Activated CD4-positive, CD25-positive, alpha-beta regulatory T cell treated with anti-CD3 and anti-CD28 coated beads, Interleukin-2, amount 50 U/mL, for 72 hours (primary cell): ENCODE data around the gene GABRR1.
"Not testable (repeated sequence)": the region's sequence is repeated elsewhere in the genome, so short reads cannot be mapped to it uniquely, and the experiment has no call there.

Source experiments
- DNase-seq: peaks from one replicate; pipeline ENCODE4 v3.0.0; 2021

GABRR1 gene

DNA sequence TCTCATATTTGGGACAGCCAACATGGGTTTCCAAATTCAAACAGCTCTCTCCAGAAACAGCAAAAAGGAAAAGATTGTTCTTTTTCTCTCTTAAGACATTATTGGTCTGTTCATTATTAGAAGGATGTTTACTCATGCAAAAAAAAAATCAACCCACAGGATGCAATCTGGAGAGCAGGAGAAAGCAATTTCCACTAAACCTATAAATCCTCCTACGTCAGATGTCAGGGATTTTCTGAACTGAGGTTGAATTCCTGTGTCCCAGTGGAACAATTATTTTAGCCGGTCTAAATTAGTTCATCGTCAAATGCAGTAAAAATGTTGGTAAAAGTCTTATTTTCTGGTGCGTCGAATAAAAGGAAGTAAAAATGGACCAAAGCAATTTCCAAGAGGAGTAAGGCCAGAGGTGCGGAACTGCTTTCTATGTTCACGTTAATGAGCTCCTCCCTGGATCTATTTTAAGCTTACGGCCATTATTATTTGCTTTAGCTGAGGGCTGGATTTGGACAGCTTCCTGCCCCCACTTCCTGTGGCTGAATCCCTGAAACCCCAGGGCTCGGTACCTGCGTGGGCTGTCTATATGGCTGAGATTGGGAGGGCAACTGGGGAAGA, at the start of gene GABRR1:
Gene GABRR1, minus strand, starts transcription at position 60 of the 612 bp plus-strand sequence. Its CDS starts 36 bp downstream, at position 24.
- DNase-seq = no peak

DNA sequence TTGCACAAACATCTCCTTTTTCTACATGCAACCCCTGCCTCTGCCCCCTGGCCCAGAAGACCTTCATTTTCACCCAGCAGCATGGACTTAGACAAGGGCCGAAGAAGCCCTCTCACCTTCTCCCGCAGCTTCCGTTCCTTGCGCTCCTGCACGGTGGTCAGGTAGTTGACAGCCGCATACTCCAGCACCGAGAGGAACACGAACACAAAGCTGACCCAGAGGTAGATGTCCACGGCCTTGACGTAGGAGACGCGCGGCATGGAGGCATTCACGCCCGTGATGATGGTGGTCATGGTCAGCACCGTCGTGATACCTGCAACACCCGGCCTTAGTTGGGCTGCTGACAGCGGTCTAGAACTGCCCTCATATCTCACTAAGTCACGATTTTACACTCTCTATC, 47.1 kb upstream of the GABRR1 start:
- DNase-seq = no peak

DNA sequence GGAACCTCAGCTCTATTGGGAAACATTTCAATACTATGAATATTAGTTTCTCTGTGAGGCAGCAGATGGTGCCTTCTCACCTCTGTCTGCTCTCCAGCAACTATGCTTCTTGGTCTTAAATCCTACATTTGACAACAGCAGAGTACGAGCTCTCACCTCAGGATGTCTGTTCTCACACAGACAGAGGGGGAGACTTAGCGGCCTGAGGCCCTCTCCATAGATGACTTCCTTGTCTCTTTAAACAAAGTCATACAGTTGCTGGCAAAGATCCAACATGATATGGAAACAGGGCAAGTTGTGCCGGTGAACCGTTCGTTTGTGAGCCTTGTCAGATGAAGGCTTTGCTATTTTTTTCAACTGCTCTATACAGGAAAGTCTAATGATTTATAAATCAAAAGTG, 43.7 kb upstream of the GABRR1 start:
- no peak for DNase-seq

DNA sequence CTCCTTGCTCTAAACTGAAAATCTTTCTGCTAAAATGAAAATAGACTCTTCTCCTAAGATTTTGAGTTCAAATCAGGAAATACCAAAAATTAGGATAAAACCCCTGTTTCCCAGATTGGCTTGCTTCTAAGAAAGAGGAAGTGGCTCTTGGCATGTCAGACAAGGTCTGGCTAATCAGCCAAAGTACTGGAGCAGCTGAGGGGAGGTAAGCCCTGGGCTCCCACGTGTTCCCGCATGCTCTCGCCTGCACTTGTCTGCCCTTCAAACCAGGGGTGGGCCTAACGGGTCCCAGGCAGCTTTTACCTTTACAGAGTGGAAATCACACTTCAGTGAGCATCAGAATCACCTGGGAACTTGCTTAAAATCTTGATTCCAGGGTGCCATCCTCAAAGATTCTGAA, 43.2 kb upstream of the GABRR1 start:
- DNase-seq = no peak

DNA sequence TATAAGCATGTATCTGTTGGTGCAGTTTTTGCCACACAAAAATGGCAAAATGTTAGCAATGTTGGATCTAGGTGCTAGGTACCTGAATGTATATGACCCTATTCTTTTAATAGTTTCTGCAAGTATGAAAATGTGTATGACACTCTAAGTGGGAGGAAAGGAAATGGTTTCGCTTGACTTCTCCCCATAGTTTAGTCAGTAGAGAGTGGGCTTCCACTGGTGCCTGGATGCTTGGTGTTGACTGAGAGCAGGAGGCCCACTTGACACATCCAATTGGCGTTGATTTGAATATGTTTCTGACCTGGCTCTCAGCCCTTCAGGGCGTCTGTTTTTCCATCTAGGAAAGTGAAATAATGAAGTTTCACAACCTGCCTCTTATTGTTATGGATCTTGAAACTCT, 41.8 kb upstream of the GABRR1 start:
- no peak for DNase-seq

DNA sequence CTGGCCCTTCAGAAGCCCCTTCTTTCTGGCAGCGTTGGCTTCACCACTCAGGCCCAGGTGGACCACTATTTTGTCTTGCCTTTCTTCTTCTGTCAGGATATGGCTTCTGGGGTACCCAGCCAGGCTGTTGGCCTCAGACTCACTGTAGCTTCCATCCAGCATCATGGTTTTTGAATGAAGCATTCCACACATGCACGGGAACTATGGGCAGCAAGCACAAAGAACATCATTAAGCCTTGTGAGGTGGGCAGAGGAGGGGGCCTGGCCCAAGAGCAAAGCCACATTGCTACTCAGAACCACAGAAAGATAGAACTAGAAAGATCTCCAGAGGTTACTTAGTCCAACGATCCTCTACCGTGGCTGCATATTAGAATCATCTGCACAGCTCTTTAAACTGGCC, 40.6 kb upstream of the GABRR1 start:
- DNase-seq = no peak

DNA sequence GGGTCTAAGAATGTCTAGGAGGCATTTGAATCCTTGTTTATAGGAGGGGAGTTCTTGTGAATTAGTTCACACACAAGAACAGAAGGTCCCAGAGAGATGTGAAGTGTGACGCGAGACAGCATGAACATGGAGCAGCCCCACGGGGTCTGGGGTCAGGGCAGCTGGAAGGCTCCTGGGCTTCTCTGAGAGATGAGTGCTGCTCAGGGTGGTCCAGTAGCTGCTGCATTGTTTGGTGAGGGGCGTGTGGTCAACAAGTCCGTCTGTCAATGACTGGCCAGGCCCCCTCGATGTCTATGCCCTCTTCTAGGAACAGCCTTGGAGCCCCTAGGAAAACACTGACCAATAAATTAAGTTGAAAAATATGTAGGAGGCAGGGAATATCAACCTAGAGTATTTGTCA, 40.2 kb upstream of the GABRR1 start:
- no peak for DNase-seq

DNA sequence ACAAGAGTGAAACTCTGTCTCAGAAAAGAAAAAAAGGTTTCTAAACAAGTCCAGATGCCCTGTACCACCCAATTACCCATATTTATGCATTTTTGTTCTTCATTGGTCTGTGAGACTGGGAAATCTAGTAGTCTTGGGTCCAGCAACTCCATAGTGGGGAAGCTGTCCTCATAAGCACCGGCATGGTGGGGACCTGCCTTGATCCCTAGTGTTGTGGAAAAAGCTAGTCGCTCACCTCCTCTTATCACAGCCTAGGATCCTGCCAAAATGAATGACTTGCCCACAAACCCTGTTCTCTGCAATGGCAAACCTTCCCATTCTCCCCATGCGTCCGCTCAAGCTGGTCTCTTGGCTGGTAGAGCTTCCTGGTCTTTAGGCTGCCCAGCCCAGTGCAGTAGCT, 38.3 kb upstream of the GABRR1 start:
- DNase-seq = no peak

DNA sequence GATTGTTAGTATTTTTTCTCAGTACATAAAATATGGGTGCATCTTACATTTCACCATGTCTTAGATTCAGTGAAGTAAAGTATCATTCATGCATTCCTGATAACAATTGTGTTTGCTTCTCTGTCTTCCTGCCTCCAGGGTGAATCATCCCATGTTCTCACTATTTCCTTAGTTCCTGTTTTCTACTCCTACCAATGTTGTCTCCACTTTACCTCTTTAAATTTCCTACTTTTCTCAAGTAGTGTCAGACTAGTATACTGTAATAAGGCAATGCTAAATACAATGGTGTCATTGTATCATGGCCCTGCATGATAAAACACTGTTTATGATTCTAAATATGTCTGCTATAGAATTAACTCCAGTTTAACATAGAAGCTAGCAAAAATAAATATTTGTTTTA, 37.4 kb upstream of the GABRR1 start:
- DNase-seq = no peak

DNA sequence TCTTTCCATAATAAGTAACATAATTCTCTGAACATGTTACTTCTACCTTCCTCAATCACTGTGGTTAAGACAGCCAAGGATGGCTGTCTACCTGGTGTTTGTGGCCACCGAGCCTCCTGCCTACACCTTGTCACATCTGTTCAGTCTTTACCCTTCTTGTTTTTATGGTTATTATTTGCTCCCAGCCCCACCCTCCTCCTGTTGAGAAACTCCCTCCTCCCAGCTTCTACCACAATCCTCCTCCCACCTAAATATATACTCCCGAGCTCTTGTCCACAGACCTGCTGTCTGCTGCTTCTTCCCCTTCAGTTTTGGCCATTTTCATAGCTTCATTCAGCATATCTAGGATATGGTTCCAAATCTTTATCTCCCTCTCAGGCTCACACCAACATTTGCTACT, 35.7 kb upstream of the GABRR1 start:
- DNase-seq = no peak

DNA sequence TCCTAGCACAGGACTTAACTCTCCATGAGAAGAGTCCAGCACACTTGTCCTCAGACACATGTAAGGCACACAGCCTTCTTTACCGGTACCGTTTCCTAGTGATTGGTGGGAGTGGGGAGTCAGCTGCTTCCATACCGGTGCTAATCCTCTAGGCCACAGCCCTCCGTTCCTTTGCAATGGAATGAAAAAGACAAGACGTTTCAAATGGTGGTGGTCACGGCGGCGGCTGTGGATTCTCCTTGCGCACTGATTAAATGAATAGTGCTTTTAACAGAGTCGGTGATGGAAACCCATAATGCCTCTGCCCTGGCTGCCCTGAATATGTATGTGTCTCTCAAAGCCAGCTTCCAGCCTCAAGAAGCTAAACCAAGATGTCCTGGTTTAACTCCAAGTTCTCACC, 34.8 kb upstream of the GABRR1 start:
- no peak for DNase-seq

DNA sequence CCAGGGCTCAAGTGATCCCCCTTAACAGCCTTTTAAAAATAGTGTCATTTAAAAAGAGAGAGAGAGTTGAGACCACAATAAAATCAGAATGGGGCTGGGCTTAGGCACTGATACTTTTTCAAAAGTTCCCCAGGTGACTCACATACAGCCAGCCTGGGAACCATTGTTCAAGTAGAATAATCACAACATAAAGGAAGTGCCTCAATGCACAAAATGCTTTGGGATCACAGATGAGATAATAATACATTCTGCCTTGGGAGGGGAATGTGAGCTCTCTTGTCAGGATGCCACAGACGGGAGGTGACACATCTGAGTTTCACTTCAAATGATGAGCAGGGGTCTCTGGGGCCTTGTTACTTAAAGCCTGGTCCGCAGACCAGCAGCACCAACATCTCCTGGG, 34.0 kb upstream of the GABRR1 start:
- no peak for DNase-seq

DNA sequence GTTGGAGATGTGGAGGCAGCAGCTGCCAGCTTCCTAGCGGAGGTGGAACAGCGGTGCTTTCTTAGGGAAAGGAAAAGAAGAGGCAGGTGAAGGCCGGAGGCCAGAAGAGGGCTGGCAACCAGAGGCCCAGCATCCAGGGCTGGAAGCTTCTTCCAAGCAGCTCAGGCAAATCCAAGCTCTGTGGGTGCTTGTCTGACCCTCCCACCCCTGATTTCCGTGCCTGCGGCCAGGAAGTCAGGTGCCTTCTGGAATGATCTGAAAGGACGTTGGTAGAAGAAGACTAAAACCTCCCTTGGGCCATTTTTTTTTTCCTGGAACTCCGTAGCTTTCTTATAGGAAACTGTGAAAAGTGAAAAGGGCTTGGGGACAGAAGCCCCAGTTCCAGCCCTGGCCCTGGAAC, 33.1 kb upstream of the GABRR1 start:
- no peak for DNase-seq

DNA sequence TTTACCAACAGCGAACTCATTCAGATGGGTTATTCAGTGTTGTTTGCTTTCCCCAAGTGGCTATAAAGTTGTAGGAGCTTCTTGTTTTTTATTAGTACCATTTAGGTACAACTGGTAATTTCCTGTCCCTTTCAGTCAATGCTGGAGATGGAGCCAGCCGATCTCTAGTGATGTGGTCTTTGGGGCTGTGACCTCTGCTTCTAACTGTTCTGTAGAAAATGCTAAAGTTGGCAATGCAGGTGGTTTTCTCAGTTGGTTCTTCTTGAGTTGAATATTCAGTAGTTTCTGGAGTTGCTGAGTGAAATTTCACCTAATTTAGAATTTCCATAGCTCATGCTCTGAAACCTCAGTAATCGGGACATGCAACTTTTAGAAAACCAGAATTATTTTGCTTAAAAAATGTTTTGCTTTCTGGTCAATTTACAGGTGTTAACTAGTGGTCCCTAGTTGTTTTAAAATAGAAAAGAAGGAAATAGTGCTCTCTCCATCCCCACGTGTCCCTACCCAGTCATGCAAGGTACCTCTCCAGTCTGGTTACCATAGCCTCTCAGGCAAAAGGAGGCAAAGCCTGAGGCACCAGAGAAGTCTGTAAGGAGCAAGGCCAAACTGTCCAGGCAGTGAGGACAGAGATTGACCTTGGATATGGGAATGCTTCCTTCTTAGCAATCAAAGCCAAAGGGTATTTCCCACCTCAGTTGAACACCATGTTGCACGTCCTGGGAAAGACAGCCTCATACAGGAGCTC, 27.3 kb upstream of the GABRR1 start:
- DNase-seq = no peak

DNA sequence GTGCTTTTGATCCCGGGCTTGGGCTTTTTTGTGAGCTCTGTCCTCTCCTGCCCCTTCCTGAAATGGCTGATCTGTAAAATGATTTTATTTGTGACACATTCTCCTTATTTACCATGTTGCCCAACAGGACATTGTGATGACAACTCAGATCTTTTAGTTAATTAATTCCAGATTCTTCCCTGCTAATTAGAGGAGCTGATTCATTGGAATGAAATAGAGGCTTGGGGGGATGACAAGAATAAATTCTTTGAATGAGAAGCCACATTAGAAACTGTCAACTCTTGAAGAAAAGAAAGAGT, 26.1 kb upstream of the GABRR1 start:
- DNase-seq = no peak

DNA sequence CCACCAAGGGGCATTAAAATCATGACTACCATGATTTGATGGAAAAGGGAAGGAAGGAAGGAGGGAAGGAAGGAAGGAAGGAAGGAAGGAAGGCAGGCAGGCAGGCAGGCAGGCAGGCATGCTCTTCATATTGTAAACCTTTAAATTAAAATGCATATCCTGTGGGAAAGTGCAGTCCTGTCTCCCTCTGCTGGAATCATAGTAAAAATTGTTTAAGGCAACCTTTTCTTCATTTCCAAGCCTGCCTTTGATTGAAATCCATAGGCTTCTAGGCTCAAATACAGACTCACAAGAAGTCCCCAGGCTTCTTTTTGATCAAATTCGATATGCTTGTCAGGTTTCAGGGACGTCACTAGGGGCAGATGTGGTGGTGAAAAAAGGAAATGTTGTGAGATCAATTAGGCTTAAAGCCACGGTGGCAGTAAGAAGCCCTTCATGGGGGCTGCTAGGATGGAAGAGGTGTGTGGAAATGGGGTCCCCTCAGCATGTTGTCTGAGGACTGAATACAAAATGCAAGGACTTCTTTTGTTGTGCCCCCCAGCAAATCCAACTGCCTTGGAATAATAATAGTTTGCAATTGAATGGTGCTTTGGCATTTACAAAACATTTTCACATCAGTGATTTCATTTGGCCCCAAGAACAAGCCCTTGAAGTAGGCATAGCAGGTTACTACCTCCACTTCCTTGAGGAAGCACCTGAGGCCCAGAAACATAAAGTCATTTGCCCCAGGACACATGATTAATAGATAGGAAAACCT, 25.6 kb upstream of the GABRR1 start:
- no peak for DNase-seq

DNA sequence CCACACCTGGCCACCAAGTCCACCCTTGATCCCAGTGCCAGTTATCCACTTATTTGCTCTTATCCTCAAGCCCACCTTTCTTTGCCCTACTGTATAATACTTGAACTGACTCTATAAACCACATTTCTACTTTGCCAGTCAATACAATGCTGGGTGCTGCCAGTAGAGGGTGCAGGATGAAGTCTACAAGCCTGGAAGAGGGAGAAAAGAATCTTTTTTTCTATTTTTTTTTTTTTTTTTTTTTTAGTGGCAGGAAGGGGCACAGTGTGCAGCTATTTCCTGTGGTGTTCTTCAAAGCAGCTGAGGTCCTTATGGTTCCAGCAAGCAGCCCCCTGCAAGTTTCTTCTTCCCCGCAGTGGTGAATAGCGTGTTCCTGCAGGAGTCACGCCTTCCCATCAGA, 22.2 kb upstream of the GABRR1 start:
- DNase-seq = no peak

DNA sequence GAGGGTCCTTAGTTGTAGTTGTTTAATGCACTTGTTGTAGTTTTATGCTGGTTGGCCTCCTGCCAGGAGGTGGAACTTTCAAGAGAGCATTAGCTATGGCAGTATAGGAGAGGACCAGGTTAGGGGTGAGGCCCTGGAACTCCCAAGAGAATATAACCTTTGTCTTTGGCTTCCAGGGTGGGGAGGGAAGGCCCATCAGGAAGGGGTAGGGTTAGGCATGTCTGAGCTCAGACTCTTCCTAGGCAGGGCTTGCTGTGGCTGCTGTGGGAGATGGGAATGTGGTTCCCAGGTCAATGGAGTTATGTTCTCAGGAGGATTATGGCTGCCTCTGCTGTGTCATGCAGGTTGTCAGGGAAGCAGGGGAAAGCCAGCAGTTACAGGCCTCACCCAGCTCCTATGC, 20.0 kb upstream of the GABRR1 start:
- no peak for DNase-seq

DNA sequence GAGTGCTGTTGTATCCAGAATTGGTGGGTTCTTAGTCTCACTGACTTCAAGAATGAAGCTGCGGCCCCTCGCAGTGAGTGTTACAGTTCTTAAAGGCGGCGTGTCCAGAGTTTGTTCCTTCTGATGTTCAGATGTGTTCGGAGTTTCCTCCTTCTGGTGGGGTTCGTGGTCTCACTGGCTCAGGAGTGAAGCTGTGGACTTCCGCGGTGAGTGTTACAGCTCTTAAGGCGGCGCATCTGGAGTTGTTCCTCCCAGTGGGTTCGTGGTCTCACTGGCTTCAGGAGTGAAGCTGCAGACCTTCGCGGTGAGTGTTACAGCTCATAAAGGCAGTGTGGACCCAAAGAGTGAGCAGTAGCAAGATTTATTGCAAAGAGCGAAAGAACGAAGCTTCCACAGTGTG, 16.4 kb upstream of the GABRR1 start:
- not testable (repeated sequence) for DNase-seq

DNA sequence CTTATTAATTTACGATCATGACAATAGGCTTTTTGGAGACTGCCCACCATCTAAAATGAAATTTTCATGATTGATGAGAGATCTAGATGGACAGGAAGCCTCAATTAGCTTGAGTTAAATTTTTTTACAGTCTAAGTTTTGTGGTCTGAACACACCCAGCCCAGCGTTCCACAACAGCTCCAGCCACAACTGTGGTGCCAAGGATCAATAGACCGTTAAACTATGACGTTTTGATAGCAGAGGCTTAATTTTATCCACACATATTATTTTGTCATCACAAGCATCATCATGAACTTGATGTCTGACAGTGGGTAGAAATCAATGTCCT, 5.5 kb upstream of the GABRR1 start:
- no peak for DNase-seq

DNA sequence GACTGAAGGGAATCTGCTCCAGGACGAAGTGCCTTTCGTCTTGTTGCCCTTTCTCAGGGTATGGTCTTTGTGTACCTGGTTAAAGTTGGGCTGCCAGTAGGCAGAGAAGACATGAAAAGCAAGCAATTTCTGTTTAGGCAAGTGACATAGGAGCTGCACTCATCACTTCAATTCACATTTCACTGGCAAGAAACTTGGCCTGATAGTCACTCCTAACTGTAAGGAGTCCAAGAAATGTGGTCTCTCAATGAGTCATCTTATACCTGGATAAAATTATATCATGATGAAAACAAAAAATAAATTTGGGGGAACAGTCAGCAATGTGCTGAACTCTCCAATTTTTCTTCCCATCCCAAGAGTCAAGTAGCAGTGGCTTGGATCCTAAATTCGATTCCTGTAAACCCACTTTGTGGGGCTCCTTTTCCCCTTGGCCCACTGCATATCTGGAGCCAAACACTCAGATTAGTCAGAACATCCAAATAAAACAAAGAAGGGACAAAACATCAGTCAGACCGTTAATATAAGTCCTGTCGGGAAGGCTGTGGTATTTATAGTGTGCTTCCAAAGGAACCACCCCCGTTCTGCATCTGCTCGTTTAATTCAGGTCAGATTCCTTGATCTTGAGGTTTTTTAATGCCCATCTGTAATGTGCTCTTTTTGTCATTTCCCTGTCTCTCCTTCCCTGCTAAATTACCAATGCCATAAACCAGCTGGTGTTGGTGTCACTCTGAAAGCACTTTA, 5.0 kb upstream of the GABRR1 start:
- DNase-seq = no peak

DNA sequence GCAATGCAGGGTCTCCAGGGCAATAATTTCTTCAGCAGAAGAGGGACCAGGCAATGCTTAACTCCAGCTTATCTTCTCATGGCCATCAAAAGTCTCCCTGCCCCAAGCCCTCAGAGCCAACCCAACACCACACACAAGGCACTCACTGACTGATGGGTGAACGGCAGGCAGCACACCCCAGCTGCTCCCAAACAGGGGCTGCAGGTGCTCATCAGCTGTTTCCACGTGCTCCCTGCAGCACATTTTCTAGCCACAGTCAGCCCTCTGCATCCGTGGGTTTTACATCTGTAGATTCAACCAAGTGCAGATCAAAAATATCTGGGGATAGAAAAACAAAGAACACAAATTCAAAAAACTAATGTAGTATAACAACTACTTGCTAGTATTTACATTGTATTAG, 4.0 kb upstream of the GABRR1 start:
- DNase-seq = no peak

DNA sequence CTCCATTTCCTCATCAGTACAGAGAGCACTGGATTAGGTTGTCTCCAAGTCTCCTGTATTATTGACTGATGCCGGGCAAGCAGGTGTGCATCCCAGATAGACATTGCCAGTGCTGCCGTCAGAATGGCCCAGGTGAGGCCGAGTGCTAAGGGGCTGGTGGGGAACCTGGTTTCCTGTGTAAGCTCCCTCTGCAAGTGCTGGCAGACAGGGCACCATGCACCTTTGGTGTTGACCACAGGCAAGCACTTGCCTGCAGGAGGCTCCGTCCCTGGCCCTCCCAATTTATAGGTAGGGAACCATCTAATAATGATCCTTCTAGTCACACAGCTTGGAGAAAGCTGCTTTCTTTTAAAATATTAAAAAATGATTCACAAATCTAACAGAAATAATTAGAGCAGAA, 747 bp downstream of the GABRR1 start:
- DNase-seq = no peak

DNA sequence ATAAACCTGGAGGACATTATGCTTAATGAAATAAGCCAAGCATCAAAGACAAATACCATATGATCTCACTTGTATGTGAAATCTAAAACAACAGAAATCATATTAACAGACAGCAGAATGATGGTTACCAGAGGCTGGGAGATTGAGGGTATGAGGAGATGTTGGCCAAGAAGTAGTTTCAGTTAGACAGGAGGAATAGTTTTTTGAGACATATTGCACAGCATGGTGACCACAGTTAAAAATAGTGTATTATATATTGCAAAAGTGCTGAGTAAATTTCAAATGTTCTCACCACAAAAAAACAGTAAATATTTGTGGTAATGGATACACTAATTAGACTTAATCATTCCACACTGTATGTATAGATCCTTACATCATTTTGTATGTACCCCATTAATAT, 1.8 kb downstream of the GABRR1 start:
- DNase-seq = no peak
